ENCODE data around the gene MTRR.

Gene MTRR

DNA sequence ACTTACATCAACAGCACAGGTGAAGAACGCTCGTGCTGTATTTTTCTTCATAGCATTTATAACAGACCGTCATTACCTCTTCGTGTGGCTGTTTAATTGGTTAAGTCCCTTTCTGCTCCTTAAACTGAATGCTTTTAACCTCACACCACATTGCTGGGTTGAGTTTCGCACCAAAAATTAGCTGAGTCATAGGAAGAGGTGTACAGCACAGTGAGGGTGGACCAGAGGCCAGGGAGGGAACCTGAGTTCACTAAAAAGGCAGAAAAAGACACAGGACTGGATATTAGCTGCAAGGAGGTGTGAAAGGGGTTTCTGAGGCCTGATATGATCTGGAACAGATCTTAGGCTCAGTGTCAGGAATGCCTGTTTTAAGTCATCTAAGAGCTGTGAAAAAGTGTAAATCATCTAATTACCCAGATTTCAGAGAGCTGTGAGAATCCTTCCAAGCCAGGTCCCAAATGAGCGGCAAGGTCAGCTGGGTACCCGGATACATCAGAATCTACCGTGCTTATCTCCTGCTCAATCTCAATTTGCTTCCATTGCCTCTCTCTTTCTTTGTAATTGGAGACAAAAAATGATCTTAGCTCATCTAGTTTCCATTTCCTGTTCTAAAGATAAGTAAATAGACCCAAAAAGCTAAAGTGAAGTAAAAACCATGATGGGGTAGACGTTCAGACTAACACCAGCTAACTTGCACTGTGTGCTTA is 10.9 kb upstream of the MTRR start:
- no peak for DNase-seq

DNA sequence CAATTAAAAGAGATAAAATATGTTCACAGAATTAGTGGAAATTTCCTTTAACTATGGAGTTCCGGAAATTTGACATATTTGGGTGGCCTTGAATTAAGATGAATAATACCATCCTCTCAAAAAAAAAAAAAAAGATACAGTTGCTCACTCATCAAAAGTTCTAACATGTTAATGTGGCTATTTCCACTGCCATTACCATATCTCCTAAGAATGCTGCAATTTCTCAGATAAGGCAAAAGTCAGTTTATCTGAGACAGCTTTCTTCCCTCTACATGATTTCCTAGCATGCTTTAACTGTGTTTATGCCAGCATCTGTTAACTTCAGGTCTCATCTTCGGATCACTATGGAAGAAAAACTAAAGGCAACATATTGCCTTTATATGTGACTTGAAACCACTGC is 2.8 kb upstream of the MTRR start:
- DNase-seq = no peak

DNA sequence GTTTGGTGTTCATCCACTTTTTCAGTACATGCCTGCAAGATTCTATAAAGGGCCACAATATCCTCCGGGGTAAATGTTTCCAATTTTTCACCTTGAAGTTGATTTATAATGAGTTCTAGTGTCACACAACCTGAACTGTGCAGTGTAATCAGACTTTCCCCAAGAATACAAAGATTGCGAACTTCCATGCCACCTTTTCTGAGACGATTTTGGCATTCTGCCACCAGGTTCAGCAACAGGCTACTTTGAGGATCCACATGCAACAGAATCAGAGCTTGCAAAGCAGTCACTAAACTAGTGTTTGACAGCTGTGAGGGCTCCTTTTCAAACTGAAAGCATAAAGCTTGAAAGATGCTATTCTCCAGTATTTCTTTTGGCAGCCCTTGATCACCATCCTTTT is 1.7 kb upstream of the MTRR start:
- no peak for DNase-seq

DNA sequence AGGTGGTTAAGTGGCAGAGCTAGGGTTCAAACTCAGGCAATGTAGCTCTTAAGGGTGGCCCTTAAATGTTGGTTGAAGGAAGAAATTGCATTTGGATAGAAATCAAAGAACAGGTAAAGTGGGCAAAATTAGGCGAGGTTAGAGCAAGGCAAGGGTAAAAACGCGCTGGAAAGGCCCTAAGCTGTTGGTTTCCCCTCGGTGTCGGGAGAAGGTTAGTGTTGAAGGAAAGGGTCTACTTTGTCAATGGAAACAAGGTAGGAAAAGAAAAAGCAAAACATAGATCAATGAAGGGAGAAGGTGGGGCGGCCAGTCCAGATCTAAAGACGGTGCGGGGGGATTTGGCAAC is 548 bp upstream of the MTRR start:
- DNase-seq = no peak

DNA sequence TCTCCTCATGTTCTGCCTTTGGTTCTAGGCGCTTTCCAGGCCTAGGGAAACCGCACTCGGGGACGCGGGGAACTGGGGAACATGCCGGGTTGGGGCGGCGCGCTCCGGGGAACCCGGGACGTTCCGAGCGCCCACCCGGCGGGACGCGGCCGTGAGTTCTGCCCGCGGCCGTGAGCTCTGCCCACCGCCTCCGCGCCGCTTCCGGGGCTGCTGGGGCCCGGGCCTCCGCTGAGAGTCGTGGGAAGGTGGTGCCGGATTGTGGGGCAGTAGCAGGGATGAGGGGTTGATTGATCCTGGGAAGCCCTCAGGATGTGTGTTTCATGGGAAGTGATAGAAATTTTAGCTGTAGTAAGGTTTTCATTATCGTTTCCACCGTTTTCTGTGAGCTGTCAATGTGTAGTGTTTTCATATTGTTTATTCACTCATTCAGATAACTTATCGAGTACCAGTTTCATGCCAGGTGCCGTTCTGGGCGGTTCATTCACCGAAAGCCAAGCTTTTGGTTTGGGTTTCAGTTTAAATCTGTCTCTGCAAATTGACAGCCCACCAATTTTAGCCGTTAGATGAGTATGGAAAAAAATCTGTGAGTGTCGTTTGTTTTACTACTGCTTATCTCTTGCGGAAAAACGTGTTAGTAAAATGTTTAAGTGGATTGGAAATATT is 657 bp downstream of the MTRR start:
- DNase-seq = peak; percentile 29

DNA sequence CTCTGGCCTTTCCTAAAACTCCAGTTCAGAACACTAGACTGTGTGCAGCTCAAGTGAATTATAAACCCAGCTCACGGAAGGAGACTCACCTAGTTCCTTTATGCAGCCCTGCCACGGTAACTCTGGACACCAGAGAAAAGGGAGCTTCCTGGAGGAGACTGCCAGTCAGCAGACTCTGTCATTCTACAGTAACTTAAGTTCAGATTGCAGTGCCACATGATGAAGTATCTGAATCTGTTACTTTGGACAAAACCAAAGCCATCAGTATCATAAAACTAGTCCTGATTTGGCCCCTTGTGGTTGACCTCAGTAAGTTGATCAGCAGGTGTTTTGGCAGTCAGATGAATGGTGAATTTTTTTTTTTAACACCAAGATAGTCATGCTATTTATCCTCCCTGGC is 2.7 kb downstream of the MTRR start:
- no peak for DNase-seq

DNA sequence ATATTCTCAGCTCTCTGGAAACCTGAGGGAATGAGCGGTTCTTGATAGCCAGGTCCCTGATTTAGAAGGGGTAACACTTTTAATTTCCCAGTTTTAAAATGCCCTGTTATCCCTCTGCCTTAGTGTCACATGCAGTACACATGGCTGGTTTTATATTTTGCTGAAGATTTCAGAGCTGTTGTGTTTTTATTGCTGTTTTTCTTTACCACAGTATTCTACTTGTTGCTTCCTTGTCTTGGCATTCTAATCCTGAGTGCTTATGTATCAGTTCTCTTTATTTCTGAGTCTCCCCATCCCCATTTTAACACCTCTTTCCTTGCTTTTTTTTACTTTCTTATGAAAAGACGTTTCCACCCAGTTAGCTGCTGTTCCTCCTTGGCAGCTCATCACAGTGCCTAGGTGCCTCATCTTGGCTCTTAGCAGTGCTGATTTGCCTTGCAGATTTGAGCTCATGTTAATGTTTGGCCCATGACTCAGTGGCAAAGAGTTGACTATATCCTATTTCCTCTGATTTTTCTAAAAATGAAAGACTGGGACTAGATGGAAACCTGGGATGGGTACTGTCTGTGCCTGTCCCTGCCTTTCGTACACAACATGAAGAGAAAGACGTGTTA is 3.7 kb downstream of the MTRR start:
- DNase-seq = no peak

DNA sequence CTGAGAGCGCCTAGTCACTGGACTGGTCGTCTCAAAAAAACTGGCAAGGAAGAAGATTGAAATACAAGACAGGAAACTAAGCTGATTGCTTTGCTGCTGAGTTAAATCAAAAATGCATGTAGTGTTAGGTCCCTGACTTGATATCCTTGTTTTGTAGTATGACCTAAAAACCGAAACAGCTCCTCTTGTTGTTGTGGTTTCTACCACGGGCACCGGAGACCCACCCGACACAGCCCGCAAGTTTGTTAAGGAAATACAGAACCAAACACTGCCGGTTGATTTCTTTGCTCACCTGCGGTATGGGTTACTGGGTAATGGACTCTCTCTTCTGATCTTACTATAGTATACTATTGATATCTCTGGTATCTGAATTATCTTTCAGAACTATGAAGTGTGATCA is 4.3 kb downstream of the MTRR start:
- no peak for DNase-seq

DNA sequence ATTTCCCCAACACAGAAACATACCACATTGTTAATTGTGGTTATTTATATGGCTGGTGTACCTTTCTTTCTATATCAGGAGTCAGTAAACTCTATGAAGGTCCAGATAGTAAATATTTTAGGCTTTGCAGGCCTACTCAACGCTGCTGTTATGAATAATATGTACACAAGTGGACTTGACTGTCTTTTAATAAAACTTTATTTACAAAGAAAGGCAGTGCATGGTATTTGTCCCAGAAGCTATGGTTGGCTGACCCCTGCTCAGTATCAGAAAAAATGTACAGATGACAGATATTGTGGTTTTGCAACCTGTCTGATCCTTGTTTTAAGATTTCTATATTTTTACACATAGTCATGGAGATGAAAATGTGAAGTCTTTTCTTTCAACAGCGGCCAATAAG is 5.7 kb downstream of the MTRR start:
- no peak for DNase-seq

DNA sequence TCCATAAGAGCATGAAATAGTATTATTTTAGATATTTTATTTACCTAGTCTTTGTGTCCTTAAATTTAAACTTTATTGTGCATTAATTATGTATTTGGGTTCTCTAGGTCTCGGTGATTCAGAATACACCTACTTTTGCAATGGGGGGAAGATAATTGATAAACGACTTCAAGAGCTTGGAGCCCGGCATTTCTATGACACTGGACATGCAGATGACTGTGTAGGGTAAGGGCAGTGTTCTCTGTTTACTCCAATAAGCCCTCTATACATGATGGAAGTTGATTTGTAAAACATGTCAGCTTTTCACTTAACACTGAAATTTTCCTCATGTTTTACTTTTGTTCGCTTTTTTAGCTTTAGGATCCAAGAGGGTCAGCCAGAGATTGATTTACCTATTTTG is 6.2 kb downstream of the MTRR start:
- no peak for DNase-seq

DNA sequence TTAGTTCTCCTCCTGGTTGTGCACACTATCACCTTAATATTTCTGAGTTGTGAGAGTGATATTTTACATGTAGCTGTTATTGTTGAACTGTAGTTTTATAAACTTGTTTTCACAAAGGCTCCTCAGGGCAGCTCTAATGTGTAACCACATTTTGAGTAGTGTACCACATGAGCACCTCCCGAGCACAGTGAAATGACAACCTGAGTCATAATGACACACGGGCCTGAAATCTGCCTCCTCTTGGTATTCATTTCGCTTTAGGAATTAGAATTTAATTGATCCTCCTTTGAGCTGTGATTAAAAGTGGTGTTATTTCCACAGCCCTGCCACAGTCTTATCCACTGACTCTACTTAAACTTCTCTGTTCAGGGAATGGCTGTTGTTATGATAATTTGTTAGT is 7.9 kb downstream of the MTRR start:
- DNase-seq = peak; percentile 64

DNA sequence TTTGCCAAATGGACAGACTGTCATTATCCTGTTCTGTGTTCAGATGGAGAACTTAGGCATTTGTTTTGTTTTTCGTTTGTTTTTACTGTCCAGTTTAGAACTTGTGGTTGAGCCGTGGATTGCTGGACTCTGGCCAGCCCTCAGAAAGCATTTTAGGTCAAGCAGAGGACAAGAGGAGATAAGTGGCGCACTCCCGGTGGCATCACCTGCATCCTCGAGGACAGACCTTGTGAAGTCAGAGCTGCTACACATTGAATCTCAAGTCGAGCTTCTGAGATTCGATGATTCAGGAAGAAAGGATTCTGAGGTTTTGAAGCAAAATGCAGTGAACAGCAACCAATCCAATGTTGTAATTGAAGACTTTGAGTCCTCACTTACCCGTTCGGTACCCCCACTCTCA is 8.9 kb downstream of the MTRR start:
- DNase-seq = no peak

DNA sequence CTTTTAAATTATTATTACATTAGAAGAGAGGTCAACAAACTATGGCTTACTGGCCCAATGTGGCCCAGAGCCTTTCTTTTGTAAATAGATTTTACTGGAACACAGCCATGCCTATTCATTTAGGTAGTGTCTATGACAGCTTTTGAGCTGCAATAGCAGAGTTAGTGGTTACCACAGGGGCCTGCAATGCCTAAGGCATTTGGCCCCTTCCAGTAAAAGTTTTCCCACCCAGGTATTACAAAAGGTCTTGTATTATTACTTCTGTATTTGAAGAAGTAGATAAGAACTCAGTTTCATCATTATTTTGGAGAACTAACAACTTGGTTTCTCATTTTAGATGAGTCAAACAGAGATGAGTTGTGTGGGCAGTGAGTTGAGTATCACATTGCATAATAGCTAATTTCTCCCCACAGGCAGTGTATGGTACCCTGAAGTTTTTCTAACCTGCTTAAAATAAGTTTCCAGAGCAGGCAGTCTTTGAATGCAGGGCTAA is 9.5 kb downstream of the MTRR start:
- DNase-seq = peak; percentile 30

DNA sequence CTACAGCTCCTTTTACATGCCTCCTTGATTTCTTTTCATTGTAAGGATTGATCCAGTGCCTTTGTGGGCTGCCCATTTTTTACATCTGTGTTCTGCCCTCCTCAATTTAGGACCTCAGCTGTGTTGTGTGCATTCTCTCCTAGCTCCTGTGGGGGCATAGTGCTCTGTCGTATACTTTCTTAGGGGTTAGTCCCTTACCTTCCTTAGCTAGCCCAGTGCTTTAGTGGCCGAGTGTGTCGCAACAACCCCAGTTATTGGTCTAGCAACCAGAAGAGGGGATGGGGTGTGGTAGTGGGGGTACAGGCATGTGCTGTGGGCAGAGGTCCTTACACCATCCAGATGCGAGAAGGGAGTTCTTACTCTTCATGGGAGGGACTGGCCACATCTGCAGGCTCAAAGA is 12.1 kb downstream of the MTRR start:
- DNase-seq = no peak

DNA sequence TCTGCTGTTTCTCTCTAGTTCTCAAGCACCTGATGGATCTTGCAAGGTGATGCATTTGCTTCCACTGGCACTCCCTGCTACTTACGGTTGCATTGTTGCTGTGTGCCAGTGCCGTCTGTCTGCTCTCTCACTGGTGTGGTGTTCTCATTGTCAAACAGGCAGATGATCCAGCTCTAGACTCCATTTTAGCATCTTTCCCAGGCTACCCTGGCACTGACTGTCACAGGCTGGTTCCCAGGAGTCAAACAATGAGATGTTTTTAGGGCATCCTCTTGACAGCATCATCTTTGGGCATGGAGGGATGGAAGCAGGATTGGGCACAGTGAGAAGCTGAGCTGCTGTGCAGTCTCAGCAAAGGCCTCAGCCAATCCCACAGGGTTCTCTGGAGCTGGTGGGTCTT is 12.9 kb downstream of the MTRR start:
- DNase-seq = no peak

DNA sequence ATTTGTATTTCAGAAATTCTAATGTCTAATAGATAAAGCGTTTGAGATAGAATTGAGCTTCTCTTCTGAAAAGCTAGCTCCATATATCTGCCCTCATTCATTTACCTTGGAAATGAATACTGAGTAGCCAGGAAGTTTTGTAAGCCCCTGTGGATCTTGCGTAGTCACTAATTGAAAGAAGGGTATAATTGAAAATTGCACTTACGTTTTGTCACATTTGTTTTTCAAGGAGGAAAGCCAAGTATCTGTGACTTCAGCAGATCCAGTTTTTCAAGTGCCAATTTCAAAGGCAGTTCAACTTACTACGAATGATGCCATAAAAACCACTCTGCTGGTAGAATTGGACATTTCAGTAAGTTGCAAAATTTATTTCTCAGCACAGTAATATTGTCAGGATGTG is 14.0 kb downstream of the MTRR start:
- no peak for DNase-seq

DNA sequence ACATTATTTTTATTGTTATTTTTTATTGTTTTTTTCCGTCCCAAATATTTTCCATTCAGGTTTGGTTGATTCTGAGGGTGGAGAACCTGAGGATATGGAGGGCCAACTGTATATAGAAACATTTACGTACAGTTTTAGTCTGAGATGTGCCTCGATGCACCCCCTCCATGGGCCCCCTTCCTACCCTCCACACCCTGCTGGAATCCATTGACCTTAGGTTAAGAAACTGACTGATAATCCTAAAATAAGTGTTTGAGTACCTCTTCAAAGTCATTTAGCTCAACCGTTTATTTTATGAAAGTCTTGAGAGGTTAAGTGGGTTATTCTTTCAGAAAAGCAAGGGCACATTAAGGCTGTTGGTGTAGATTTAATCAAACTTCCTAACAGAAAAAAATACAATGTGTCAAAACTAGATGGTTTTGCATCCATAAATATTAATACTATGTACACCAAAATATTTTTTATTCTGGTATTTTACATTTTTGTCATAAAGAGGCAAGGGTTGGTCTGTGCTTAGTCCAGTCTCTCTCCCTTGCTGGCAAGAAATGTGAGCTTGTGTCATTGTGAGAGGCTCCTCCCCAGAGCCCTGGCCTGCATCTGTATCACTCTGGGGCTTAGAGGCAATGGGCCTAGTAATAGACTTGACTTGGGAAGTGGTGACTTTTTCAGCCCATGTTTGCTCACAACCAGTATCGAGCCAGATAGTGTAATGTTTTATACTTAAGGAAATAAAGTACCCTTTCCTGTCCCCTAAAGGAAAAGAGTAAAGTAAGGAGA is 15.7 kb downstream of the MTRR start:
- no peak for DNase-seq

DNA sequence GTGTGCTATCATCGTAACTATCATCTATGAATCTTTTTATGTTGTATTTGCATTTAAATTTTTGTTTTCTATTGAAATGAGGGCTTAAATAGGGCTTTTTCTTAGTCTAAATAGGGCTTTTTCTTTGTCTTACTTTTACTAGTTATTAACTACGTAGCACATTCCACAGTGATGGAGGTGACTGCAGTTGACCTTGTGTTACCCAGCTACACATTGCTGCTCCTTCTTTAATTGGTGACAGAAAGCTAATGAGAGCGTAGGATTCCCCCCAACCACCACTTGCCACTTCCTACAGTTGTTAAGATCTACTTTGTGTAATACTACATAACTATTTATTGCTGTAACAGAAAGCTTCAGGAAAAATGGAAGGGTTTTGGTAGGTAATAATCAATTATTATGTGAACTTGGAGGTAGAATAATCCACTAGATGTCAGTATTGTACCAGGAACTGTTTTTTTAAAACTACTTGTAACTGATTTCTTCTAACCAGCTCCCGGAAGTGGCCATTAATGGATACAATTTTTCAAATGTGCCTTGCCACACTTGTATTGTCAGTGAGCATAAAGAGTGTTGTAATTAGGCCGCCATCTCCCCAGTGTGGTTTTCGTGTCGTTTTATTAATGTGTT is 18.0 kb downstream of the MTRR start:
- peak; percentile 60 for DNase-seq

DNA sequence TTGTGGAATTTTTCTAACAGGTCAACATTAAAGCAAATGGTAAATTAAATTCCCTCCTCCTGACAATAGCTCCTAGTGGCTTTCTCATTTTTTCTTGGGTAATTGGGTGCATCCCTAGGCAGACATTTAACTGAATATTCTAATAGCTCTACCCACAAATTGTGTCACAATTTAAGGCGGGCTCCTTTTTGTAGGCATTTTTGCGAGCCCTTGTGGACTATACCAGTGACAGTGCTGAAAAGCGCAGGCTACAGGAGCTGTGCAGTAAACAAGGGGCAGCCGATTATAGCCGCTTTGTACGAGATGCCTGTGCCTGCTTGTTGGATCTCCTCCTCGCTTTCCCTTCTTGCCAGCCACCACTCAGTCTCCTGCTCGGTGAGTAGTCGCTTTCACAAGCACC is 20.0 kb downstream of the MTRR start:
- DNase-seq = no peak

DNA sequence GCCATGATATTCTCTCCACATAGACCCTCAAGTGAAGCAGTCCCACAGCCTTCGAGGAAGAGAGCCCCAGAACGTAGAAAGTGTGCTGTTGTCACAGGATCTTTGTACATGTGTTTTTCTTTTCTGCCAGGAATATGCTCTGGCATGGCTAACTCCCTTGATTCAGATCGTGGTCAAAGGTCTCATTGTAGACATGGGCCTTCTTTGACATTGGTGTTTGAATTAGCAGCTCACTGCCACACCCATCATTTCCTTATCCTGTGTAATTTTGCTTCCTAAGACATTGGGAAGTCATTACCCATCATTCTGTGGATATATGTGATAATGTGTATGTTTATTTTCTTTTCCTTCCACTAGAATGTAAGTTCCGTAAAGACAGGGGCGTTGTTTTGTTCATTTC is 25.5 kb downstream of the MTRR start:
- no peak for DNase-seq

DNA sequence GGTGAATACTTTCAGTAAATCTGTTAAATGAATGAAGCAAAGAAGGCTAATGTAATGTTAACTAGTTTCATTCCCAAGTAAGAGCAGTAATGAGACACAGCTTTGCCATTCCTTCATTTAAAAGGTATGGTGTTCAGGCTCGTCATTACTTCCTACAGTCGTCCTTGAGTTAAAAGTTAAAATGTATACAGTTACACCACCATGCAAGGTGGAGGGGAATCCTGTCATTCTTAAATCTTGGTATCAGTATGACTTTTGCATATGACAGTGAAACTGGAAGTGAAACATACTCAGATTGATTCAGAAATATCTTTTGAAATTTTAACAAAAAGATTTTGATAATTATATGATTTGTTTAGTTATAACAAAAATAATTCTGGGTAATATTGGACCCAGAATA is 25.9 kb downstream of the MTRR start:
- DNase-seq = no peak

DNA sequence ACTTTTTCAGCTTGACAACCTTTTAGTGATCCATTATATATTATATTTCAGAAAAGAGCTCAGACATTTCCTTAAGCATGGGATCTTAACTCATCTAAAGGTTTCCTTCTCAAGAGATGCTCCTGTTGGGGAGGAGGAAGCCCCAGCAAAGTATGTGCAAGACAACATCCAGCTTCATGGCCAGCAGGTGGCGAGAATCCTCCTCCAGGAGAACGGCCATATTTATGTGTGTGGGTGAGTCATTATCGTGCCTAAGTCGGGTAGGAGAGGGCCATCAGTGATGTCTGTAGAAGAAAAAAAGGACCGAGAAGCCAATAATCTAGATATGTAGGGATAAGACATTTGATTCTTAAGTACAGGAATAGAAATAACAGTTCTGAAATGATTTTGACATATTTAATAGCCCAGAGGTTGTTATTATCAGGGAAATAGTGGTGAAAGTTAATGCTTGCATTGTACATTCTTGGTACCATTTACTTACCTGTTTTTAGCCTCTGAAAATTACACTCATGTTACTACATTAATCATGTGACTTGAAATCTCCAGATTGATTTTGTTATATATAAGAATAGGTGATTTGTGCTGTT is 28.2 kb downstream of the MTRR start:
- DNase-seq = peak; percentile 72

DNA sequence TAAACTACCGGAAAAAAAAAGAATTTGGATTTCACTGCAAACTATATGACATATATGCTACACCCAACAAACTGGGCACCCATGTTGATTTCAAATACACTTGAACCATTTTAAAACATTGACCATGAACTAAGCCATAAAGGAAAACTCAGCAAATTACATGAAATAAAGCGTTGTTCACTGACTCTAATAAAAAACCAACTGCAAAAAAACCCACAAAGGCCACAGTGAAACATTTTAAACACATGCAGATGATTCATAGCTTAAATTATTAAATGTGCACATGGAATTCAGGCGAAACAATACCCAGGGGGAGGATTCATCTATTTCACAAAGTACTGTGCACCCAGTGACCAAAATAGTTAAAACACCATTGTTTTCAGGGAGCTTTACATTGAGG is 33.3 kb downstream of the MTRR start:
- DNase-seq = peak; percentile 35

All from EL (cell line).